ENCODE measurements around the gene PHF13. TPM values are rescaled to one million over a fixed set of nuclear protein-coding genes. Genes with fewer than 3 reads are reported as not detected.
A peak's percentile ranks its signal among the peaks of the same experiment; 100 is the strongest.

The PHF13 gene
- total and polyA plus RNA-seq, 2 of the 4 experiments (the other 2 are of a cell fraction): 7.3 to 9.8 TPM

GRCh38 chr1:6579374-6580118 is 34.0 kb upstream of the PHF13 start, which contains the start of gene ZBTB48 (continued):
- TF ChIP-seq, protein P1, sequence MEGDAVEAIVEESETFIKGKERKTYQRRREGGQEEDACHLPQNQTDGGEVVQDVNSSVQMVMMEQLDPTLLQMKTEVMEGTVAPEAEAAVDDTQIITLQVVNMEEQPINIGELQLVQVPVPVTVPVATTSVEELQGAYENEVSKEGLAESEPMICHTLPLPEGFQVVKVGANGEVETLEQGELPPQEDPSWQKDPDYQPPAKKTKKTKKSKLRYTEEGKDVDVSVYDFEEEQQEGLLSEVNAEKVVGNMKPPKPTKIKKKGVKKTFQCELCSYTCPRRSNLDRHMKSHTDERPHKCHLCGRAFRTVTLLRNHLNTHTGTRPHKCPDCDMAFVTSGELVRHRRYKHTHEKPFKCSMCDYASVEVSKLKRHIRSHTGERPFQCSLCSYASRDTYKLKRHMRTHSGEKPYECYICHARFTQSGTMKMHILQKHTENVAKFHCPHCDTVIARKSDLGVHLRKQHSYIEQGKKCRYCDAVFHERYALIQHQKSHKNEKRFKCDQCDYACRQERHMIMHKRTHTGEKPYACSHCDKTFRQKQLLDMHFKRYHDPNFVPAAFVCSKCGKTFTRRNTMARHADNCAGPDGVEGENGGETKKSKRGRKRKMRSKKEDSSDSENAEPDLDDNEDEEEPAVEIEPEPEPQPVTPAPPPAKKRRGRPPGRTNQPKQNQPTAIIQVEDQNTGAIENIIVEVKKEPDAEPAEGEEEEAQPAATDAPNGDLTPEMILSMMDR (conservative IDR thresholded peaks at IDR 0.05; ENCODE audit: low read depth, low read length): no peak

GRCh38 chr1:6580119-6580592 is 33.4 kb upstream of the PHF13 start:
- CTCF ChIA-PET: no interaction called here

More at GRCh38 chr1:6580119-6580592, 33.4 kb upstream of the PHF13 start:
- H4K5ac ChIP-seq (ENCODE audit: low read depth, low read length): no peak overlapping the region; the same call in 1 of the 2 replicates
- peaks cover 15 to 40% of the 10 kb centered on the region in 2 experiments for H3K79me1 ChIP-seq (ENCODE audit: low read depth in 1 of 2, low read length in 2 of 2)
- no peak overlapping the region for H4K91ac ChIP-seq (ENCODE audit: insufficient read depth, low read depth, low read length)
- H2AFZ ChIP-seq (replicated peaks; ENCODE audit: low read length, poor library complexity): peak overlapping the region; percentile 89
- TF ChIP-seq MAZ (IDR thresholded peaks at IDR 0.05; ENCODE audit: borderline replicate concordance, low read depth, low read length) (no peak), POLR2A (IDR thresholded peaks at IDR 0.05; ENCODE audit: low read depth, low read length) (no peak; the same call in 1 of the 2 replicates), SMC3 (IDR thresholded peaks at IDR 0.05; ENCODE audit: low read depth, low read length) (no peak), MAFK (IDR thresholded peaks at IDR 0.05; ENCODE audit: low read depth, low read length) (no peak)
- peak overlapping the region; percentile 75; the same call in 1 of the 2 replicates for H3K23ac ChIP-seq (ENCODE audit: low read depth, low read length)
- H3K4me3 ChIP-seq (ENCODE audit: insufficient read depth, low read depth, low read length): peak overlapping the region; percentile 71
- H2AK5ac ChIP-seq (ENCODE audit: low read depth, low read length): no peak overlapping the region
- H3K27ac ChIP-seq (ENCODE audit: insufficient read depth, low read length): peak overlapping the region; percentile 60; the same call in 1 of the 2 replicates
- H3K27me3 ChIP-seq (ENCODE audit: control insufficient read depth, insufficient read depth, low read length): no peaks in the 10 kb centered on the region
- H4K20me1 ChIP-seq (ENCODE audit: insufficient read depth, low read length): peaks cover 10% of the 10 kb centered on the region
- H3K18ac ChIP-seq (ENCODE audit: low read depth, low read length): no peak overlapping the region
- H3K14ac ChIP-seq (replicated peaks; ENCODE audit: low read depth, low read length): 0 out of 2 replicates have a peak overlapping the region, but pooled peaks have one; percentile 59
- H3K56ac ChIP-seq (ENCODE audit: extremely low read depth, insufficient read depth, low read length): no peak overlapping the region
- H3K9me1 ChIP-seq (ENCODE audit: insufficient read depth, low read length): peaks cover 17% of the 10 kb centered on the region
- H3K4ac ChIP-seq (ENCODE audit: low read depth, low read length): peak overlapping the region; percentile 44; the same call in 1 of the 2 replicates
- H3K4me2 ChIP-seq (ENCODE audit: low read depth, low read length): peak overlapping the region; percentile 99
- no peak for DNase-seq
- in situ Hi-C loops (cut with MboI; ENCODE audit: low sequenced_read_pairs) (no loop called here), dilution Hi-C loops (cut with HindIII; ENCODE audit: low sequenced_read_pairs, unreplicated experiment) (no loop called here), intact Hi-C loops (cut with micrococcal nuclease) (no loop called here)
- TSS peak; percentile 30 for BruUV-seq (replicated peaks)
- H4K8ac ChIP-seq (ENCODE audit: low read depth in 2 of 2, low read length in 2 of 2): peak overlapping the region in 1 of 2 experiments; percentile 74; a peak in 3 of 4 replicates
- H3K9ac ChIP-seq (ENCODE audit: low read depth, low read length): peak overlapping the region; percentile 56
- no peak overlapping the region for H2BK15ac ChIP-seq (ENCODE audit: low read depth, low read length)
- ATAC-seq (ENCODE audit: low read depth): peak; percentile 38
- WGBS, 2 experiments (ENCODE audit: extremely low coverage in 2 of 2, insufficient read length in 1 of 2): 0% methylated on average over 19 of the region's 30 CpGs; no CpG with 5 or more reads in 1 of the 2 experiments
- POLR2A ChIA-PET (ENCODE audit: unreplicated experiment): no interaction called here
- no peaks in the 10 kb centered on the region for H3K9me3 ChIP-seq (ENCODE audit: control insufficient read depth, insufficient read depth, low read length)
- peaks cover 11% of the 10 kb centered on the region for H3K4me1 ChIP-seq (ENCODE audit: control insufficient read depth, insufficient read depth, low read length)
- H2BK20ac ChIP-seq (ENCODE audit: low read depth, low read length): no peak overlapping the region
- H2BK120ac ChIP-seq (ENCODE audit: low read depth, low read length): no peak overlapping the region
- H3K36me3 ChIP-seq (ENCODE audit: control insufficient read depth, insufficient read depth, low read length): 0 out of 2 replicates have a peak, but pooled peaks cover 3% of the 10 kb centered on the region
- H2BK5ac ChIP-seq (ENCODE audit: low read depth, low read length, poor library complexity, severe bottlenecking): peak overlapping the region; percentile 64
- peak overlapping the region; percentile 94 for H2AK9ac ChIP-seq (replicated peaks; ENCODE audit: low read depth, low read length, poor library complexity)
